OCI-LY3 (cell line): Measurements from ENCODE around the gene CDHR2.

Source experiments
- H2AFZ ChIP-seq: fragments of 200-600, 300-600 bp; shearing (Covaris generic); 2 replicates; pipeline ENCODE4 v1.6.0; 2014; ENCODE audit warnings: antibody characterized with exemption, low read depth, low read length
- H3K27ac ChIP-seq: fragments of 200-600, 300-600 bp; sonication (generic); 2 replicates; pipeline ENCODE4 v1.5.1; 2014; ENCODE audit warnings: mild to moderate bottlenecking, low read length, moderate library complexity, mixed read lengths
- H3K27me3 ChIP-seq: fragments of 200-600, 300-600 bp; sonication (generic); 2 replicates; pipeline ENCODE4 v1.6.1; 2014; ENCODE audit warnings: low read depth, low read length, mixed read lengths
- H3K36me3 ChIP-seq: fragments of 200-600, 300-600 bp; sonication (generic); replicated peaks from 2 replicates; pipeline ENCODE3; 2014; ENCODE audit warnings: low read depth, low read length, mixed read lengths
- H3K4me1 ChIP-seq: fragments of 300-600, 200-600 bp; sonication (generic); 2 replicates; pipeline ENCODE4 v1.6.1; 2014; ENCODE audit warnings: low read length, mixed read lengths
- H3K4me2 ChIP-seq: fragments of 200-600, 300-600 bp; sonication (generic); 2 replicates; pipeline ENCODE4 v1.6.1; 2014; ENCODE audit warnings: low read length, mixed read lengths
- H3K4me3 ChIP-seq: fragments of 300-600, 200-600 bp; sonication (generic); 2 replicates; pipeline ENCODE4 v1.5.1; 2014; ENCODE audit warnings: antibody characterized with exemption, mild to moderate bottlenecking, low read length, moderate library complexity
- H3K79me2 ChIP-seq: fragments of 300-600, 200-600 bp; shearing (Covaris generic); 2 replicates; pipeline ENCODE4 v1.6.1; 2014; ENCODE audit warnings: mild to moderate bottlenecking, low read length, mixed read lengths
- H3K9ac ChIP-seq: fragments of 300-600, 200-600 bp; shearing (Covaris generic); 2 replicates; pipeline ENCODE4 v1.6.0; 2014; ENCODE audit warnings: mild to moderate bottlenecking, low read length, moderate library complexity
- H3K9me3 ChIP-seq: fragments of 200-600, 300-600 bp; shearing (Covaris generic); 2 replicates; pipeline ENCODE4 v1.6.1; 2014; ENCODE audit warnings: low read length, mixed read lengths; ENCODE audit not compliant: insufficient read depth
- H4K20me1 ChIP-seq: fragments of 200-600, 300-600 bp; sonication (generic); 2 replicates; pipeline ENCODE4 v1.6.1; 2016; ENCODE audit warnings: low read length, mixed read lengths; ENCODE audit not compliant: insufficient read depth
- CTCF ChIP-seq: fragments of 200-600, 300-600 bp; sonication (generic); IDR thresholded peaks from 2 replicates; pipeline ENCODE4 v1.5.1; 2014; ENCODE audit warnings: antibody characterized with exemption, low read length, low read depth
- EZH2phosphoT487 ChIP-seq: fragments of 200-600 bp; shearing (Covaris generic); IDR thresholded peaks from 2 replicates; pipeline ENCODE4 v1.6.1; 2018; ENCODE audit warnings: antibody characterized with exemption, mixed run types, low read depth

CDHR2 gene

DNA sequence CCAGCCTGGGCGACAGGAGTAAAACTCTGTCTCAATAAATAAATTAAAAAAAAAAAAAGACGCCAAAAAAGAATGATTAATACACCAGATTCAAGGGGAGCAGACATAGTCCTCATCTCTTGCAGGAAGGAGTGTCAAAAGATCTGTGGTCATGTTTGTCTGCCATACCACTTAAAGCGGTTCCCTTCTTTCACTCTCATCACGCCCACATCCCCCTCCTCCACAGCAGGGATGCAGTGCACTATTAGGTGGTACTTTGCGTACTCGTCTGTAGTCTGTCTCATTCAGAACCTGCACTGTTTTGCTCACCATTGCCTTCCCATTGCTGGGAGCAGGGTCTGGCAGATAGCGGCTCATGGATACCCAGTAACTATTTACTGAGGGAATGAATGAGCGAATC lies 11.2 kb downstream of the CDHR2 start:
- H3K27ac ChIP-seq: no peak overlapping the region
- H2AFZ ChIP-seq: no peak overlapping the region
- no peaks in the 10 kb centered on the region for H3K79me2 ChIP-seq
- H3K4me3 ChIP-seq: no peak overlapping the region
- peaks cover 7% of the 10 kb centered on the region; the same call in 1 of the 2 replicates for H3K27me3 ChIP-seq
- no peaks in the 10 kb centered on the region for H4K20me1 ChIP-seq
- no peak overlapping the region for H3K9ac ChIP-seq
- no peaks in the 10 kb centered on the region for H3K36me3 ChIP-seq
- H3K4me1 ChIP-seq: no peaks in the 10 kb centered on the region
- no peaks in the 10 kb centered on the region for H3K9me3 ChIP-seq
- TF ChIP-seq EZH2phosphoT487: no peak
- TF ChIP-seq CTCF: no peak
- no peak overlapping the region for H3K4me2 ChIP-seq

DNA sequence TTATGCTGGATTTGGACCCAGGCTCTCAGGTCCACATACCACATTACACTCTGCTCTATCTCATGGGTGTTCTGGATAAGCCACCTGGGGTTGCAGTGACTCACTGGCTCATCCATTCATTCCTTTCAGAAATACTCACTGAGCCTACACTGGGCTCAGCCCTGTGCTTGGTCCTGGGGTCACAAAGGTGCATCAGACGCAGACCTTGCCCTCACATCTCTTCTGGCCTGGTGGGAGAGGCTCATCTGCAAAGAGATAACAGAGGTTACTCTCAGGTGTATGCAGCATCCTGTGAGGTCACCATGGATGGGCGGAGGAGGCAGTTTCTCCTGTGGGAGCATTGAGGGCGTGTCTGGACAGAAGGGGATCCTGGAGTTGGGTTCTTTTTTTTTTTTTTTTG lies 12.1 kb downstream of the CDHR2 start:
- H4K20me1 ChIP-seq: no peaks in the 10 kb centered on the region
- no peak overlapping the region for H3K4me2 ChIP-seq
- no peak overlapping the region for H2AFZ ChIP-seq
- peaks cover 7% of the 10 kb centered on the region; the same call in 1 of the 2 replicates for H3K27me3 ChIP-seq
- H3K27ac ChIP-seq: no peak overlapping the region
- H3K9me3 ChIP-seq: no peaks in the 10 kb centered on the region
- H3K79me2 ChIP-seq: no peaks in the 10 kb centered on the region
- no peaks in the 10 kb centered on the region for H3K36me3 ChIP-seq
- no peak overlapping the region for H3K9ac ChIP-seq
- TF ChIP-seq CTCF: no peak
- TF ChIP-seq EZH2phosphoT487: no peak
- no peaks in the 10 kb centered on the region for H3K4me1 ChIP-seq
- H3K4me3 ChIP-seq: no peak overlapping the region

GRCh38 chr5:176562189-176562588 lies 13.0 kb downstream of the CDHR2 start:
- no peaks in the 10 kb centered on the region for H3K36me3 ChIP-seq
- H3K27ac ChIP-seq: no peak overlapping the region
- no peaks in the 10 kb centered on the region for H3K79me2 ChIP-seq
- no peak for TF ChIP-seq CTCF
- TF ChIP-seq EZH2phosphoT487: no peak
- peaks cover 7% of the 10 kb centered on the region; the same call in 1 of the 2 replicates for H3K27me3 ChIP-seq
- H3K9ac ChIP-seq: no peak overlapping the region
- no peaks in the 10 kb centered on the region for H3K4me1 ChIP-seq
- no peak overlapping the region for H3K4me3 ChIP-seq
- H3K4me2 ChIP-seq: no peak overlapping the region
- no peak overlapping the region for H2AFZ ChIP-seq
- no peaks in the 10 kb centered on the region for H3K9me3 ChIP-seq
- H4K20me1 ChIP-seq: no peaks in the 10 kb centered on the region

DNA sequence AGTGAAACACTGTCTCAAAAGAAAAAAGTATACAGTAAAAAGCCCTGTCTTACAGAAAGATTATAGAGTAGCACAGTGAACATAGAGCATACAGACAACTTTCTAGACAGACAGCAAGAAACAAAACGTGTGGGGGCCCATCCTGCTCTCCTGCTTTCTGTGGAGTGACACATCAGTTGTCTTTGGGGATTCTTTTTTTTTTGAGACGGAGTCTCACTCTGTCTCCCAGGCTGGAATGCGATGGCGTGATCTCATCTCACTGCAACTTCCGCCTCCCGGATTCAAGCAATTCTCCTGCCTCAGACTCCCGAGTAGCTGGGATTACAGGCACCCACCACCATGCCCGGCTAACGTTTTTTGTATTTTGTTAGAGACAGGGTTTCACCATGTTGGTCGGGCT lies 14.9 kb downstream of the CDHR2 start:
- Histone ChIP-seq H3K9me3 (no peaks in the 10 kb centered on the region), H3K4me1 (no peaks in the 10 kb centered on the region), H2AFZ (no peak overlapping the region), H3K4me2 (no peak overlapping the region), H3K36me3 (no peaks in the 10 kb centered on the region), H3K27ac (no peak overlapping the region), H3K27me3 (peaks cover 7% of the 10 kb centered on the region; the same call in 1 of the 2 replicates), H3K9ac (no peak overlapping the region), H3K79me2 (no peaks in the 10 kb centered on the region), H4K20me1 (no peaks in the 10 kb centered on the region), H3K4me3 (no peak overlapping the region)
- no peak for TF ChIP-seq EZH2phosphoT487
- TF ChIP-seq CTCF: no peak
